HEK293T (cell line): ENCODE results near the gene TEN1.

ENCODE experiments used
- CTCF ChIA-PET: fragments of 350-600 bp; formaldehyde crosslinking; extraction: SDS; loops from one replicate; lab custom pipeline; 2021; ENCODE audit warnings: antibody characterized with exemption, inconsistent platforms; lab: Yijun Ruan, JAX
- POLR2A ChIA-PET: fragments of 350-600 bp; formaldehyde crosslinking; extraction: SDS; loops from one replicate; lab custom pipeline; 2020; ENCODE audit warnings: antibody characterized with exemption, inconsistent platforms; lab: Yijun Ruan, JAX
- DNase-seq: peaks from one replicate; pipeline ENCODE4 v3.0.0; 2012; ENCODE audit warnings: mixed read lengths; ENCODE audit errors: extremely low spot score
- ARNT ChIP-seq: fragments of 450-650 bp; IDR thresholded peaks from 2 replicates; pipeline ENCODE4 v1.6.1; 2017; ENCODE audit warnings: mild to moderate bottlenecking
- BHLHE40 ChIP-seq: fragments of 450-650 bp; IDR thresholded peaks from 2 replicates; pipeline ENCODE4 v1.6.1; 2016; ENCODE audit warnings: mild to moderate bottlenecking, moderate library complexity, borderline replicate concordance
- CTBP1 ChIP-seq: fragments of 450-650 bp; IDR thresholded peaks from 2 replicates; pipeline ENCODE4 v1.6.1; 2016; ENCODE audit warnings: borderline replicate concordance
- ELF4 ChIP-seq: fragments of 450-650 bp; IDR thresholded peaks from 2 replicates; pipeline ENCODE4 v1.6.1; 2017; ENCODE audit warnings: antibody characterized with exemption
- FOXA1 ChIP-seq: fragments of 450-650 bp; IDR thresholded peaks from 2 replicates; pipeline ENCODE4 v1.6.1; 2016; ENCODE audit warnings: mild to moderate bottlenecking
- FOXK2 ChIP-seq: fragments of 450-650 bp; IDR thresholded peaks from 2 replicates; pipeline ENCODE4 v1.6.1; 2016; ENCODE audit warnings: mild to moderate bottlenecking
- FOXM1 ChIP-seq: fragments of 450-650 bp; IDR thresholded peaks from 2 replicates; pipeline ENCODE4 v1.6.1; 2017; ENCODE audit warnings: mild to moderate bottlenecking, borderline replicate concordance
- HDGF ChIP-seq: fragments of 450-650 bp; IDR thresholded peaks from 2 replicates; pipeline ENCODE4 v1.6.1; 2017; ENCODE audit warnings: antibody characterized with exemption, borderline replicate concordance
- L3MBTL2 ChIP-seq: fragments of 450-650 bp; conservative IDR thresholded peaks from 2 replicates; pipeline ENCODE4 v1.6.1; 2016; ENCODE audit warnings: mild to moderate bottlenecking
- LEF1 ChIP-seq: fragments of 450-650 bp; IDR thresholded peaks from 2 replicates; pipeline ENCODE4 v1.6.1; 2017; ENCODE audit warnings: mild to moderate bottlenecking, borderline replicate concordance
- NFRKB ChIP-seq: fragments of 450-650 bp; IDR thresholded peaks from 2 replicates; pipeline ENCODE4 v1.6.1; 2016; ENCODE audit warnings: mild to moderate bottlenecking, moderate library complexity
- SP1 ChIP-seq: fragments of 450-650 bp; IDR thresholded peaks from 2 replicates; pipeline ENCODE4 v1.6.1; 2017
- SUZ12 ChIP-seq: fragments of 450-650 bp; IDR thresholded peaks from 2 replicates; pipeline ENCODE4 v1.6.1; 2016; ENCODE audit warnings: mild to moderate bottlenecking
- TARDBP ChIP-seq: fragments of 450-650 bp; IDR thresholded peaks from 2 replicates; pipeline ENCODE4 v1.6.1; 2016
- ZNF384 ChIP-seq: fragments of 450-650 bp; IDR thresholded peaks from 2 replicates; pipeline ENCODE4 v1.6.1; 2016
- TF ChIP-seq, protein P1 (sequence below): fragments of 450-650 bp; IDR thresholded peaks from 2 replicates; pipeline ENCODE4 v1.6.1; 2016

The TEN1 gene

DNA sequence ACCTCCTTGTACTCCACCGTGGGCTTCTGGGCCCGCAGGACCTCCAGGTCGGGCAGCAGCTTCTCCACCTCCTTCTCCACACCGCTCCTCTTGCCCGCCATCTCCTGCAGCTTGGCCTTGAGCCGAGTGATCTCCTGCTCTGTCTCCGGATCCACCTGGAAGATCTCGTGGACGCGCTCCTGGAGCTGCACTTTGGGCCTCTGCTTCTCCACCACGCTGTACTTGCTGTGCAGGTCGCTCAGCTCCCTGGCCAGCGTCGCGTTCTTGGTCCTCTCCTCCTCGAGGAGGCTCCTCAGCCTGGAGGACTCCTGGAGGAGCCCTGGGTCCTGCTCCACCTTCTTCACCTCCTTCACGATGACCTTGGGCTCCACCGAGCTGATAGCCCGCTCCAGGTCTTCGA, 30.4 kb downstream of the TEN1 start:
- POLR2A ChIA-PET: interaction anchor here (0.9 to 2.7 kb wide), 2 partner anchors 95 to 113 kb away, joined by 6 to 10 read pairs; partner anchors contain the start of genes EXOC7 and TRIM65
- CTCF ChIA-PET: interaction anchor here (0.8 to 4.2 kb wide), 3 partner anchors 8 to 25 kb away, joined by 3 to 22 read pairs (median 4); partner anchors contain the start of gene CDK3
- no peak for DNase-seq
- TF ChIP-seq, protein P1, sequence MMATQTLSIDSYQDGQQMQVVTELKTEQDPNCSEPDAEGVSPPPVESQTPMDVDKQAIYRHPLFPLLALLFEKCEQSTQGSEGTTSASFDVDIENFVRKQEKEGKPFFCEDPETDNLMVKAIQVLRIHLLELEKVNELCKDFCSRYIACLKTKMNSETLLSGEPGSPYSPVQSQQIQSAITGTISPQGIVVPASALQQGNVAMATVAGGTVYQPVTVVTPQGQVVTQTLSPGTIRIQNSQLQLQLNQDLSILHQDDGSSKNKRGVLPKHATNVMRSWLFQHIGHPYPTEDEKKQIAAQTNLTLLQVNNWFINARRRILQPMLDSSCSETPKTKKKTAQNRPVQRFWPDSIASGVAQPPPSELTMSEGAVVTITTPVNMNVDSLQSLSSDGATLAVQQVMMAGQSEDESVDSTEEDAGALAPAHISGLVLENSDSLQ: no peak
- TF ChIP-seq FOXK2 (no peak), ARNT (no peak), LEF1 (no peak), NFRKB (no peak), FOXM1 (no peak), BHLHE40 (no peak), SP1 (no peak), TARDBP (no peak), ELF4 (no peak), HDGF (no peak)

DNA sequence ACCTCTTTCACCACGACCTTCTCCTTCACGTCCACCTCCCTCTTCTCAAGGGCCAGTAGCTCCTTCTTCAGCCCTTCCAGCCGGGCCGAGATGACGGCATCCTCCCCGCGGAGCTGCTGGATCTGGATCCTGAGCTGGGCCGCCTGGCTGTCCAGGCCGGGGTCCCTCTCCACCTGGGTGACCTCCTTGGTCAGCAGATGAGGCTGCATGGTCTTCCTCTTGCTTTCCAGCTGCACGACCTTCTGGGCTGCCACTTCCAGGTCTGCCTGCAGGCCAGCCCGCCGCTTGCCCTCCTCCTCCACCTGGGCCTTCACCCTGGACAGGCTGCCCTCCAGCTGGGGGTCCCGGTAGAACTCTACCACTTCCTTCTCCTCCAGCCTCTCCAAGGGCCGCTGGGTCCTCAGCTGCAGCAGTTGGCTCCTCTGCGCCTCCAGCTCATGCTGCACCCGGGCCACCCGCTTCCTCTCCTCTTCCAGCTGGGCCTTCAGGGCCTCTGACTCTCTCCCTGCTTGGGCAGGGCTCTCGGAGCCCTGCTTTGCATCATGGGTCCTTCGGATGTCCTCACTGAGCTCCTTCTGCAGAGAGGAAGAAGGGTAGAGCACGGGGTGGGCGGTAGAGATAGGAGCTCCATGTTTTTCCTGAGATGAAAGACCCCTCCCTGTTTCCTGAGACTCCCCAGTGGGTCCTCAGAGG, 31.1 kb downstream of the TEN1 start:
- DNase-seq: no peak
- POLR2A ChIA-PET: interaction anchor here (0.7 to 2.7 kb wide), 3 partner anchors 94 to 230 kb away, joined by 3 to 10 read pairs (median 6); partner anchors contain the start of genes EXOC7 and TRIM65
- CTCF ChIA-PET: interaction anchor here (0.8 to 4.2 kb wide), 3 partner anchors 9 to 25 kb away, joined by 3 to 22 read pairs (median 4); partner anchors contain the start of gene CDK3
- TF ChIP-seq, protein P1: no peak
- TF ChIP-seq FOXM1 (no peak), CTBP1 (no peak), ARNT (no peak), BHLHE40 (no peak), TARDBP (no peak), SP1 (no peak), ZNF384 (no peak), HDGF (no peak), SUZ12 (no peak), NFRKB (no peak), ELF4 (no peak), FOXA1 (no peak), LEF1 (no peak)

DNA sequence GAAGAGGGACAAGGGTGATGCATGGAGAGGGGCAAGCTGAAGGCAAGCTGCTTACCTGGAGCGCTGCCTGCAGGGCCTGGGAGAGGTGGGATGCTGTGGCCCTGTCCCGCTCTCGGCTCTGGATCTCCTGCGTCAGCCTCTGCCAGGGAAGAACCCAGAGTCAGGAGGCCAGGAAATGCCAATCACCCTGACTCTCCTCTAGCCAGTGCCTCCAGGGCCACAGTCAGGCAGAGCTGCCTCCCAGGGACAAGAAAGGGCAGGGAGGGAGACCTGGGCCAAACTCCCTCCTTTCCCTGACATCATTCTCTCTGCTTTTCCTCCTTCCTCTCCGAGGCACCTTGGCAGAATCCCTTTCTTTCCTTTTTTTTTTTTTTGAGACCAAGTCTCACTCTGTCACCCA, 32.9 kb downstream of the TEN1 start:
- POLR2A ChIA-PET: interaction anchor here (1.1 to 2.7 kb wide), 2 partner anchors 71 to 92 kb away, joined by 3 to 10 read pairs; partner anchors contain the start of gene EXOC7
- no peak for TF ChIP-seq L3MBTL2
- no peak for DNase-seq
- CTCF ChIA-PET: interaction anchor here (0.6 to 4.2 kb wide), 4 partner anchors 11 to 170 kb away, joined by 3 to 22 read pairs (median 5); partner anchors contain the start of gene CDK3

DNA sequence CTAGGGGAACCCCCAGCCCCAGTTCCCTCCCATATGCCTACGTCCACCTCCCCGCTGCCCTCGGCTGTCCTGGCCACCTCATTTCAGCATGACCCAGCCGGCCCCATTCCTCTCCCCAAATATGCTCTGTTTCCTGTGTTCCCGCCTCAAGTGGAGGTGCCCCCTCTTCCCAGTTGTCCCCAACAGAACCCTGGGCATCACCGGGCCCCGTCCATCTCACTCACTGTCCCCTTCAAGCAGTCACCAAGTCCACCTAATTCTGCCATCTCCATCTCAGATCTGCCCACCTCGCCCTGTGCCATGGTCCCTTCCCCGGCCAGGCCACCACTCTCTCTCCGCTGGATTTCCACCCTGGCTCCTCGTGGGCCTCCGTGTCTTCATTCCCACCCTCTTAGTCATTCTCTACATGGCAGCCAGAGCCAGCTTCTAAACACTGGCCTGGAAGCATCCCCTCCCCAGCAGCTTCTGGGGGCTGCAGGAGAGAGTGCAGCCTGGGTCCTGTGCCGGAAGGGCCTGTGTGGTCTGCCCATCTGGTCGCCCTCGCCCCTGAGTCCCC, 34.4 kb downstream of the TEN1 start:
- TF ChIP-seq L3MBTL2 (no peak), HDGF (no peak)
- no peak for DNase-seq
- CTCF ChIA-PET: interaction anchor here (0.7 to 1.7 kb wide), 18 partner anchors 8 to 266 kb away, joined by 3 to 15 read pairs (median 5); partner anchors contain the start of genes CDK3 and EXOC7
- POLR2A ChIA-PET: interaction anchor here (1.0 to 1.9 kb wide), 2 partner anchors 91 to 108 kb away, joined by 4 to 6 read pairs; partner anchors contain the start of genes EXOC7 and MRPL38

DNA sequence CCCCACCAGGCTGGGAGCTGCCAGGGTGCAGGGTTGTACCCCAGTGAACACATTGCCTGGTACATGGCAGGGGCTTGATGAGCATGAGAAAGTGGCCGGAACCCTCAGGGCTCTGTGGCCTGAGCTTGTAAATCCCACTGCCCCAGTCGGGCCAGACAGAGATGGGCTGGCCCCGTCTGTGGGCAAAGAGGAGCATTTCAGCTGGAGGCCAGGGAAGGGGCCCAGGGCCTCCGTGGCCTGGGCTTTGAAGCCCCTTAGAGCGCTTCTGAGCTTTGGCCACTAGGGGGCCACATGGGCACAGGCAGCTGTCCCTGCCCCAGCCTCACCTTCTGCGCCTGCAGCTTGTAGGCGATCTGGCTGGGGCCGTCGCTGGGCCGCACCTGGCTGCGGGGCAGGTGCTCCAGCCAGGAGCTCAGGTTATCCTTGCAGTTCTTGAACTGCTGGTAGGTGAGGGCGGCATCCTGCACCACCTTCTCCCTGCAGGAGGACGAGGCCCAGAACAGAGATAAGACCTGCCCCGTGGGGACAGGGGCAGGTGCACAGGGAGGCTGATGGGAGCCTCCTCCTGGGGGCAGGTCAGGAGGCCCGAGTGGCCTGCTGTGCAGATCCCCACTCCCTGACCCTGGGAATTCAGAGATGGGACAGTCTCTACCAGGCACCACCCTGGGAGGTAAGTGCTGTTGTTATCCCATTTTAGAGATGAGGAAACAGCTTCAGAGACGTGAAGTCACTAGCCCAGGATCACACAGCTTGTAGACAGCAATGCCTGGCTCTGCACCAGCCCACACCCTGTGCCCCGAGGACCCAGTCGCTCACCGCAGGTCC, 35.3 kb downstream of the TEN1 start:
- TF ChIP-seq FOXA1: no peak
- CTCF ChIA-PET: interaction anchor here (0.5 to 1.7 kb wide), 26 partner anchors 9 to 265 kb away, joined by 3 to 15 read pairs (median 3); partner anchors contain the start of genes CDK3 and EXOC7
- POLR2A ChIA-PET: interaction anchor here (0.8 to 2.4 kb wide), 5 partner anchors 8 to 109 kb away, joined by 3 to 6 read pairs (median 4); partner anchors contain the start of genes ACOX1, EXOC7, MRPL38 and SRP68
- peak; percentile 93 for DNase-seq

DNA sequence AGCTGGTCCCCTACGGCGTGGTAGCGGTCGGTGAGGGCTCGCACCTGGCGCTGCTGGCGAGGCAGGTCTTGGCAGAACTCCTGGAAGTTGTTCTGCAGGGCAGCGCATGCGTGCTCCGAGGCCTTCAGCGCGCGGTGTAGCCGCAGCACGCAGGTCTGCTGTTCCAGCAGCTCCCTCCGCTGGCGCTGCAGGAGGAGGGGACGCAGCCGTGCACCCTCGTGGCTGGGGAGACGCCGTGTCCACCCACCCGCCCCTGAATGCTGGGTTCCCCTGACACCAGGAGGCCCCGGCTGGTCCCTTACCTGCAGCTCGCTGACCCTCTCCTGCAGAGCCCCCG, 35.9 kb downstream of the TEN1 start:
- POLR2A ChIA-PET: interaction anchor here (1.9 to 2.4 kb wide), 2 partner anchors 57 to 89 kb away, joined by 6 read pairs; partner anchors contain the start of genes EXOC7 and SRP68
- TF ChIP-seq BHLHE40 (no peak), NFRKB (no peak), HDGF (no peak), ZNF384 (no peak), CTBP1 (no peak), L3MBTL2 (no peak), LEF1 (no peak), FOXA1 (no peak), FOXM1 (no peak), SP1 (no peak), ARNT (no peak), ELF4 (no peak), FOXK2 (no peak), SUZ12 (no peak), TARDBP (no peak)
- TF ChIP-seq, protein P1: no peak
- DNase-seq: no peak
- CTCF ChIA-PET: interaction anchor here (0.7 to 1.7 kb wide), 20 partner anchors 8 to 265 kb away, joined by 3 to 15 read pairs (median 4); partner anchors contain the start of genes CDK3 and EXOC7
